Activated naive CD8-positive, alpha-beta T cell (primary cell): Measurements from ENCODE around the gene MOCOS.
"Not testable (repeated sequence)": the region's sequence is repeated elsewhere in the genome, so short reads cannot be mapped to it uniquely, and the experiment has no call there.

Source experiments
- H3K27ac Mint-ChIP-seq: one replicate; pipeline ENCODE4 v1.8.0; 2021; ENCODE audit warnings: mixed read lengths
- H3K27me3 Mint-ChIP-seq: one replicate; pipeline ENCODE4 v1.8.0; 2021; ENCODE audit warnings: mixed read lengths
- H3K36me3 Mint-ChIP-seq: one replicate; pipeline ENCODE4 v1.8.0; 2021; ENCODE audit warnings: mixed read lengths
- H3K4me1 Mint-ChIP-seq: one replicate; pipeline ENCODE4 v1.8.0; 2021; ENCODE audit warnings: low read depth, mixed read lengths
- H3K4me3 Mint-ChIP-seq: one replicate; pipeline ENCODE4 v1.8.0; 2021; ENCODE audit warnings: mild to moderate bottlenecking, mixed read lengths
- H3K9me3 Mint-ChIP-seq: one replicate; pipeline ENCODE4 v1.8.0; 2021; ENCODE audit warnings: low read depth, mixed read lengths

Gene MOCOS

DNA sequence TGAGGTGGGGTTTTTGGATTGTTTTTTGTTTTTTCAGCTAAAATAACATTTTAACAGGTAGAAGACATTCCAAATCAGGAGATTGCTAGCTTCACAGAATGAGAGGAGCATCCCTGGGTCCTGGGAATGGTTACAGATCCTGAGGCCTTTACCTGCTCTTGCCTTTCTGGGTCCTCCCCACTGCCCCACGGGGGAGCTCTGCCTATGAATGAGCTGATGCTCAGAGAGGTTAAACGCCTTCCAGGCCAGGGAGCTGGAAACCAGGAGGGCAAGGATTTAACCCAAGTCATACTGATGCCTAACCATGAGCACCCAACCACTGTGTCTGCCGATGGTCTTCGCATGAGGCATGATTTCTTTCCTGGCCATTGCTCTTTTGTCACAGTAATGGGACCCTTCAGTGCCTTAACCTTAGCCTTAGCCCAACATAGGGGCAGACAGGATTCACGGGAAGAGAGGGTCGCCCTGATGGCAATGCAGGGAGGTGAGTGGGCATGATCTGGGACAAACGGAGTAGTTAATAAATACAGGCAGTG, 16.1 kb downstream of the MOCOS start:
- Mint-ChIP-seq H3K27ac (no peak overlapping the region), H3K4me1 (no peaks in the 10 kb centered on the region), H3K27me3 (peaks cover 3% of the 10 kb centered on the region), H3K9me3 (peaks cover 5% of the 10 kb centered on the region), H3K36me3 (no peaks in the 10 kb centered on the region), H3K4me3 (no peak overlapping the region)

DNA sequence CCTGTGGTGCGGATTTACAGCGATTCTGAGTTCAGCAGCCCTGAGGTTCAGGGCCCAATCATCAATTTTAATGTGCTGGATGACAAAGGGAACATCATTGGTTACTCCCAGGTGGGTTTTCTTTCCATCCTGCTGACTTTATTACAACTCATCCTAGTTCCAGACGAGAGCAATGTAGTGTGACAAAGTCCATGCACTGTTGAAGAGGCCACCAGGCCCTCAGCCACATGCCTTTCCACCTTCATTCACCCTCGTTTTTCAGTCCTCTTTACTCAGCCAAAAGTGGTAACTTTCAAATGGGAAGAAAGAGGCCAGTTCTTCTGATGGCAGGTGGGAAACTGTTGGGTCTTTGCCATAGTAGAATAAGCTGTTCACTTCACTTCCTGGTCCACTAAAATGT, 17.9 kb downstream of the MOCOS start:
- H3K36me3 Mint-ChIP-seq = no peaks in the 10 kb centered on the region
- no peaks in the 10 kb centered on the region for H3K4me1 Mint-ChIP-seq
- H3K9me3 Mint-ChIP-seq = peaks cover 8% of the 10 kb centered on the region
- no peak overlapping the region for H3K4me3 Mint-ChIP-seq
- peaks cover 3% of the 10 kb centered on the region for H3K27me3 Mint-ChIP-seq
- no peak overlapping the region for H3K27ac Mint-ChIP-seq

DNA sequence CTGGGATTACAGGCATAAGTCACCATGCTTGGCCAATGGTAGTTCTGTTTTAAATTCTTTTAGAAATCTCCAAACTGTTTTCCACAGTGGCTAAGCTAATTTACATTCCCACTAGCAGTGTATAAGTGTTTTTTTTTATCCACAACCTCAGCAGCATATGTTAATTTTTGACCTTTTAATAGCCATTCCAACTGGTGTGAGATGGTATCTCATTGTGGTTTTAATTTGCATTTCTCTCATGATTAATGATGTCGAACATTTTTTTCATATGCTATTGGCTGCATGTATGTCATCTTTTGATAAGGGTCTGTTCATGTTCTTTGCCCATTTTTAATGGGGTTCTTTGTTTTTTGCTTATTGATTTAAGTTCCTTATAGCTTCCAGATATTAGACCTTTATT, 20.0 kb downstream of the MOCOS start:
- H3K4me3 Mint-ChIP-seq = no peak overlapping the region
- H3K9me3 Mint-ChIP-seq = peaks cover 8% of the 10 kb centered on the region
- H3K36me3 Mint-ChIP-seq = no peaks in the 10 kb centered on the region

DNA sequence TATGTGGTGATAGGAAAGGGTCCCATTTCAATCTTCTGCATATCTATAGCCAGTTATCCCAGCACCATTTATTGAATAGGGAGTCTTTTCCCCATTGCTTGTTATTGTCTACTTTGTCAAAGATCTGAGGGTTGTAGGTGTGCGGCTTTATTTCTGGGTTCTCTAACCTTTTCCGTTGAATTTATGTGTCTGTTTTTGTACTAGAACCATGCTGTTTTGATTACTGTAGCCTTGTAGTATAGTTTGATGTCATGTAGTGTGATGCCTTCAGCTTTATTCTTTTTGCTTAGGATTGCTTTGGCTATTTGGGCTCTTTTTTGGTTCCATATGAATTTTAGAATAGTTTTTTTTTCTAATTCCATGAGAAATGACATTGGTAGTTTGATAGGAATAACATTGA, 20.7 kb downstream of the MOCOS start:
- not testable (repeated sequence) for H3K4me1 Mint-ChIP-seq, H3K27me3 Mint-ChIP-seq, H3K4me3 Mint-ChIP-seq, H3K9me3 Mint-ChIP-seq, H3K36me3 Mint-ChIP-seq, H3K27ac Mint-ChIP-seq

More for the DNA sequence above, 20.0 kb downstream of the MOCOS start:
- H3K27ac Mint-ChIP-seq = no peak overlapping the region
- H3K27me3 Mint-ChIP-seq = peaks cover 4% of the 10 kb centered on the region
- no peaks in the 10 kb centered on the region for H3K4me1 Mint-ChIP-seq

DNA sequence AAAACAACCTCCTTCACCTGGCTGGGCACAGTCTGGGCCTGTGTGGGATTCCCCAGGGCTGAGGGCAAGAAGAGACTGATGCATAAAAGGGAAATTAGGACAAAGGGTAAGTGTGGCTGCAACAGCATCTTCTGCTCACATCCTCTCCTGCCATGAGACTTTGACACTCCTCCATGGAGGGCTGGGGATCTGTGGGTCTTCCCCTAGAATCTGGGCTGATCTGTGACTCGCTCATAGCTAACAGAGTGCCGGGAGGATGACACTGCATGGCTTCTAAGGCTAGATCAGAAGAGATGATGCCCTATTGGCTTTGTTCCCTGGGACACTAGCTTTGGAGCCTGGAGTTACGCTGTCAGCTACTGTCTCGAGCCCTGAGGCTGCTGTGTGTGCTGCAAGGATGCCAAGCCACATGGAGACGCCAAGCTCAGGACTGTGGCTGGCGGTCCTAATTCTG, 24.3 kb downstream of the MOCOS start:
- no peaks in the 10 kb centered on the region for H3K36me3 Mint-ChIP-seq
- H3K27ac Mint-ChIP-seq = no peak overlapping the region
- no peaks in the 10 kb centered on the region for H3K4me1 Mint-ChIP-seq
- H3K9me3 Mint-ChIP-seq = peaks cover 8% of the 10 kb centered on the region
- H3K4me3 Mint-ChIP-seq = no peak overlapping the region
- H3K27me3 Mint-ChIP-seq = peaks cover 2% of the 10 kb centered on the region

DNA sequence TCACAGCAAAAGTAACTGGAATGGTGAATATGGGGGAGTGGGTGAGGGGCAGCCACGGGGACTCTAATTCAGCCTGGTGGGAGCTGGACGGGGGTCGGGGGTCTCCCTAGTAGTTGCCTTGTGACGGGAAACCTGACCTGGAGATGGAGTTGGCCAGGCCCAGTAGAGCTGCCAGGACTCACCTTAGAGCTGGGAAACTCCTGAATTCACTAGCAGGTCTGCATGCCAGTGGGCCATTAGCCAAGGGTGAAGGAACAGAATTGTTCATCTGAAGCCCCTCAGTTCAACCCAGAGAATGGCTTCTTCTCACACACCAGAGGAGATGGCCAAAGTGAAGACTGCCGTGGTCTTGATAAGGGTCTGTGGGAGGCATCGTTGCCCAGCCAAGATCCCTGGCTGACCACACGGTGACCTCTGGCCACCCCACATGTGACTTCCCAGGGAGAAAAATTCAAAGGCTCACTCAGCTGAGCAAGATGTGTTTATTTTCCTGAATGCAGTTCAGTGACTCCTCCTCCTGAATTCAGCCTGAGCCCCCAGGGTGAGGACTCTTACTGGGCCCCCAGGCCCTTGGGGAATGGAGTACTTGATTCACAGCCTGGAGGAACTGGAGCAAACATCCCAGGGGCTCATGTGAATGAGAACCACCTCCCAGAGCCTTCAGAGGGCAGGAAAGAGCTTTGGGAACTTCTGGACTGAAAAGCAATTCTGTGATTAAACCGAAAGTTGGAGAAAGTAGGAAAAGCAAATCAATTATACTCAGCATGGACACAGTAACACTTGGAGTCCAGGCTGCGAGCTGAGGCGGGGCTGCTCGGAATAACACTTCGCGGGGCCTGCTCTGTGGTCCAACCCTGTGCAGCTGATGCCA, 25.2 kb downstream of the MOCOS start:
- H3K36me3 Mint-ChIP-seq = no peaks in the 10 kb centered on the region
- peaks cover 8% of the 10 kb centered on the region for H3K9me3 Mint-ChIP-seq
- no peaks in the 10 kb centered on the region for H3K4me1 Mint-ChIP-seq
- no peak overlapping the region for H3K4me3 Mint-ChIP-seq
- H3K27me3 Mint-ChIP-seq = peaks cover 2% of the 10 kb centered on the region
- no peak overlapping the region for H3K27ac Mint-ChIP-seq

DNA sequence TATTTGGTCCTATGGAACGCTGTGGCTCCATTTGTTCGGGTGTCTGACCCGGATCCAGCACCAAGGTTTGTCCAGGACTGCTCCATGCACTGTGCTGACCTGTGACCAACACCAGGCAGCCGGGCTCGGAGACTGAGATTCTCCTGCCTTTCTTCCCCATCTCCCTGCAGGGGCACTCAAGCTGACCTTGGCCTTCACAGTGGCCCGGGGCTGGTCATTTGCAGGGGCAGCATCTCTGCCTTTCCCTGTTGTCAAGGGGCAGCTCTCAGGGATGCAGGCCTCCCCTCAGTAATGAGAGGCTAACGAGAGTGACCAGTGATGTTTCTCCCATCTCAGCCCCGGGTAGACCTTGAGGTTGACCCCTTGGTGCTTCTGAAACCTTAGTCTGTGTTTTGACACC, 27.5 kb downstream of the MOCOS start:
- Mint-ChIP-seq H3K27me3 (peaks cover 2% of the 10 kb centered on the region), H3K4me1 (no peaks in the 10 kb centered on the region), H3K36me3 (no peaks in the 10 kb centered on the region), H3K9me3 (no peaks in the 10 kb centered on the region), H3K27ac (no peak overlapping the region), H3K4me3 (no peak overlapping the region)

DNA sequence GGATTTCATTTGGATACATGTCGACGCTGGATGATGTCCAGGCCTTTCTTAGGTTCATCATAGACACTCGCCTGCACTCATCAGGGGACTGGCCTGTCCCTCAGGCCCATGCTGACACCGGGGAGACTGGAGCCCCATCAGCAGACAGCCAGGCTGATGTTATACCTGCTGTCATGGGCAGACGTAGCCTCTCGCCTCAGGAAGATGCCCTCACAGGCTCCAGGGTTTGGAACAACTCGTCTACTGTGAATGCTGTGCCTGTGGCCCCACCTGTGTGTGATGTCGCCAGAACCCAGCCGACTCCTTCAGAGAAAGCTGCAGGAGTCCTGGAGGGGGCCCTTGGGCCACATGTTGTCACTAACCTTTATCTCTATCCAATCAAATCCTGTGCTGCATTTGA, 28.3 kb downstream of the MOCOS start:
- Mint-ChIP-seq H3K36me3 (no peaks in the 10 kb centered on the region), H3K27ac (no peak overlapping the region), H3K9me3 (no peaks in the 10 kb centered on the region), H3K4me3 (no peak overlapping the region), H3K27me3 (peaks cover 2% of the 10 kb centered on the region), H3K4me1 (no peaks in the 10 kb centered on the region)

DNA sequence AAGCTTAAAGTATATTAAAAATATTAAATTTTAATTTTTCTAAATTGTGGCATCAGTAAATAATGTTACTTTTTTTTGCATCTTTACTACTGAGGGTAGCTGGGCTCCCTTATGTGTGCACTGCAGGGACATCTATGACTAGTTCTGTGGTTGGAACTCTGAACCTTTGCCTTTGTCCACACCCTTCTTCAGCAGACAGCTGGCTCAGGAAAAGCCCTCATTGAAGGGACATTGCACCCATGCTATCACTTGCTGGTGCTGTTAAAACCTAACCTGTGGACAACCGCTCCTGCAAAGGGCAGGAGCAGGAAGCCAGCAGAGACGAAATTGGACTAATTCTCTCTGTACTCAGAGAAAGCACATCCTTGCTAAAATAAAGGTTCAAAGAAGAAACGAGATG, 30.1 kb downstream of the MOCOS start:
- Mint-ChIP-seq H3K27me3 (no peaks in the 10 kb centered on the region), H3K4me1 (no peaks in the 10 kb centered on the region), H3K36me3 (no peaks in the 10 kb centered on the region), H3K27ac (no peak overlapping the region), H3K9me3 (no peaks in the 10 kb centered on the region), H3K4me3 (no peak overlapping the region)

DNA sequence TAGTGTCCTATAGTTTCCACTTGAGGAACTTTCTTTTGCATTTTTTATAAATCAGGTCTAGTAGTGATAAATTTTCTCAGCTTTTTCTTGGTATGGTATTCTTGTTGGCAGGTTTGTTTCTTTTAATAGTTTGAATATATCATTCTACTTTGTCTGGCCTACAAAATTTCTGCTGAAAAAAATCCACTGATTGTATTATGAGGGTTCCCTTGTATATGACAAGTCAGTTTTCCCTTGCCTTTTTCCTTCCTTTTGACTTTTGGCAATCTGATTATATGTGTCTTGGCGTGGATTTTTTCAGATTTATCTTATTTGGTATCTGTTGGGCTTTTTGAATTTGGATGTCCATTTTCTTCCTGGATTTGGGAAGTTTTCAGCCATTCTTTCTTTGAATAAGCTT, 41.9 kb downstream of the MOCOS start:
- no peak overlapping the region for H3K27ac Mint-ChIP-seq
- H3K36me3 Mint-ChIP-seq = peaks cover 11% of the 10 kb centered on the region
- H3K9me3 Mint-ChIP-seq = peaks cover 7% of the 10 kb centered on the region
- H3K4me1 Mint-ChIP-seq = no peaks in the 10 kb centered on the region
- peaks cover 11% of the 10 kb centered on the region for H3K27me3 Mint-ChIP-seq
- no peak overlapping the region for H3K4me3 Mint-ChIP-seq

DNA sequence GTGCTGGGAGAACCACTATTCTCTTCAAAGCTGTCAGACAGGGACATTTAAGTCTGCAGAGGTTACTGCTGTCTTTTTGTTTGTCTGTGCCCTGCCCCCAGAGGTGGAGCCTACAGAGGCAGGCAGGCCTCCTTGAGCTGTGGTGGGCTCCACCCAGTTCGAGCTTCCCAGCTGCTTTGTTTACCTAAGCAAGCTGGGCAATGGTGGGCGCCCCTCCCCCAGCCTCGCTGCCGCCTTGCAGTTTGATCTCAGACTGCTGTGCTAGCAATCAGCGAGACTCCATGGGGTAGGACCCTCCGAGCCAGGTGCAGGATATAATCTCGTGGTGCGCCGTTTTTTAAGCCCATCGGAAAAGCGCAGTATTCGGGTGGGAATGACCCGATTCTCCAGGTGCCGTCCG, 53.2 kb downstream of the MOCOS start:
- not testable (repeated sequence) for H3K4me3 Mint-ChIP-seq, H3K27ac Mint-ChIP-seq, H3K36me3 Mint-ChIP-seq

DNA sequence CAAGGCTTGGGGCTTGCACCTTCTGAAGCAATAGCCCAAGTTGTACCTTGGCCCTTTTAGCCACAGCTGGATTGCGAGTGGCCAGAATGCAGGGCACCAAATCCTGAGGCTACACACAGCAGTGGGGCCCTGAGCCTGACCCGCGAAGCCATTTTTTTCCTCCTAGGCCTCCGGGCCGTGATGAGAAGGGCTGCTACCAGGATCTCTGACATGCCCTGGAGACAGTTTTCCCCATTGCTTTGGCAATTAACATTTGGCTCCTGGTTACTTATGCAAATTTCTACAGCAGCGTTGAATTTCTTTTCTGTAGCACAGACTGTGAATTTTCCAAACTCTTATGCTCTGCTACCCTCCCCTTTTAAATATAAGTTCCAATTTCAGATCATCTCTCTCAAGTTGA, 54.5 kb downstream of the MOCOS start:
- H3K27ac Mint-ChIP-seq = no peak overlapping the region
- peaks cover 12% of the 10 kb centered on the region for H3K27me3 Mint-ChIP-seq
- H3K4me1 Mint-ChIP-seq = no peaks in the 10 kb centered on the region
- no peak overlapping the region for H3K4me3 Mint-ChIP-seq
- H3K36me3 Mint-ChIP-seq = no peaks in the 10 kb centered on the region
- peaks cover 16% of the 10 kb centered on the region for H3K9me3 Mint-ChIP-seq

More for the DNA sequence above, 53.2 kb downstream of the MOCOS start:
- not testable (repeated sequence) for H3K4me1 Mint-ChIP-seq, H3K27me3 Mint-ChIP-seq, H3K9me3 Mint-ChIP-seq

DNA sequence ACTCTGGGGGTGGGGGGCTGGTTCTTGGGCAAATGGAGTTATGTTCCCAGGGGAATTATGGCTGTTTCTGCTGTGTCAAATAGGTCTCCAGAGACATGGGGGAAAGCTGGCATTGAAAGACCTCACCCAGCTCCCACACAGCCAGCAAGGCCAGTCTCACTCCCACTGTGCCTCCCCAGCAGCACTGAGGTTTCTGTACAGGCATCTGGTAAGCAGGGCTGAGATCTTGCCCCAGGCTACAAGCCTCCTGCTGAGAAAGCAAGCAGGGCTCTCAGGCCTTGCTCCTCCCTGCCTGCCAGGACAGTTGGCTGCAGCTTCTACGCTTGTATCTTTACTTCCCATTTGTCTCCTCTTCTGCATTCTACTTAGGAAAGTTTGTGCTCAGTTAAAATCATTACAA, 59.7 kb downstream of the MOCOS start:
- Mint-ChIP-seq H3K27ac (no peak overlapping the region), H3K27me3 (peaks cover 21% of the 10 kb centered on the region), H3K4me3 (no peak overlapping the region), H3K36me3 (no peaks in the 10 kb centered on the region), H3K9me3 (peaks cover 16% of the 10 kb centered on the region), H3K4me1 (no peaks in the 10 kb centered on the region)

DNA sequence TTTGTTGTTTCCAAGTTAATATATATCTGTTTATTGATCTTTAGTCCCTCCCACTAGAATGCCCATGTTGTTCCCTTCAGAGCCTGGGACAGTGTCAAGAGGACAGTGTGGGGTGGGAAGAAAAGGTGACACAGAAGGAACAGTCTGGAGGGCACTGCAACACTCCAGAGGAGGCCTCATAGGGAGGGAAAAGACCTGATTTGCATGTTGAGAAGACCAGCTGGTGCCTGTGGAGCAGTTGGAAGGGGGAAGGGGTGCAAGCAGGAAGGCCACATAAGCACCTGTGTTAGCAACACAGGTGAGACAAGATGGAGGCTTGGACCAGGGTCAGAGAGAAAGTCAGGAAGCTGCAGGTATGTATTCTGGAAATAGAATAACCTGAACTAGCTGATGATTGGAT, 62.1 kb downstream of the MOCOS start:
- Mint-ChIP-seq H3K4me1 (no peaks in the 10 kb centered on the region), H3K4me3 (no peak overlapping the region), H3K27ac (no peak overlapping the region), H3K9me3 (peaks cover 16% of the 10 kb centered on the region), H3K36me3 (no peaks in the 10 kb centered on the region), H3K27me3 (peaks cover 23% of the 10 kb centered on the region)

DNA sequence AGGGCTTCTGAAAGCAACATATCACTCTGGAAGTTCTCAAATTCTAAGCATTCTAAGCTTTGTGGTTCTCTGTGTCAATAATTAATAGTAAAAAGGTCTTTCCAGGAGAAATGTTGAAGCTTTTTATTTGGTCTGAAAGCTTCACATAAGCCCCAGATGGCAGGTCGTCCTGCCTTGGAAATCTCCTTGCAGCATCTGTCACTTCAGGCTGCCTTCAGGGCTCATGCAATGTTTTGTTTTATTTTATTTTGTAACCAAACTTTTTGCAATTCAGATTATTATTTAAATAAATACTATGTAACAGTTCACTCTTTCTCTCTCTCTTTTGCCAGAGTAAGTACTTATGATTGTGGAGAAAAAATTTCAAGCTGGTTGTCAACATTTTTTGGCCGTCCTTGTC, 63.5 kb downstream of the MOCOS start:
- H3K4me1 Mint-ChIP-seq = no peaks in the 10 kb centered on the region
- peaks cover 6% of the 10 kb centered on the region for H3K9me3 Mint-ChIP-seq
- peaks cover 19% of the 10 kb centered on the region for H3K27me3 Mint-ChIP-seq
- no peak overlapping the region for H3K27ac Mint-ChIP-seq
- H3K36me3 Mint-ChIP-seq = no peaks in the 10 kb centered on the region
- H3K4me3 Mint-ChIP-seq = no peak overlapping the region
